HG03025 (cell line): ENCODE results near the gene ACSL3.
"Not testable (repeated sequence)": the region's sequence is repeated elsewhere in the genome, so short reads cannot be mapped to it uniquely, and the experiment has no call there.

Source experiments
- ATAC-seq: cut with Tn5 transposase; IDR thresholded peaks from one replicate; pipeline ENCODE4 v1.9.1; 2021; ENCODE audit warnings: mild to moderate bottlenecking, moderate library complexity; ENCODE audit not compliant: unreplicated experiment, low FRiP score

The ACSL3 gene

GRCh38 chr2:222963641-222964040 lies 102.8 kb downstream of the ACSL3 start:
- ATAC-seq, result no peak

GRCh38 chr2:222964376-222965031 lies 103.7 kb downstream of the ACSL3 start:
- ATAC-seq, result no peak

GRCh38 chr2:222965555-222965954 lies 104.7 kb downstream of the ACSL3 start:
- ATAC-seq, result no peak

- no peak for ATAC-seq
Observed at GRCh38 chr2:222968550-222969155, 107.8 kb downstream of the ACSL3 start.

- ATAC-seq, result no peak
Observed at GRCh38 chr2:222969491-222969890, 108.7 kb downstream of the ACSL3 start.

- no peak for ATAC-seq
Observed at GRCh38 chr2:222972420-222972819, 111.6 kb downstream of the ACSL3 start.

- ATAC-seq, result no peak
Observed at GRCh38 chr2:222973237-222973636, 112.4 kb downstream of the ACSL3 start.

GRCh38 chr2:222973733-222974132 lies 112.9 kb downstream of the ACSL3 start:
- no peak for ATAC-seq

GRCh38 chr2:222976521-222977061 lies 115.8 kb downstream of the ACSL3 start:
- no peak for ATAC-seq

- no peak for ATAC-seq
Observed at GRCh38 chr2:222977121-222977520, 116.3 kb downstream of the ACSL3 start.

GRCh38 chr2:222978850-222979249 lies 118.0 kb downstream of the ACSL3 start:
- ATAC-seq, result no peak

- no peak for ATAC-seq
Observed at GRCh38 chr2:222979484-222979883, 118.6 kb downstream of the ACSL3 start.

- no peak for ATAC-seq
Observed at GRCh38 chr2:222982010-222982908, 121.4 kb downstream of the ACSL3 start.

GRCh38 chr2:222982909-222983265 lies 122.1 kb downstream of the ACSL3 start:
- ATAC-seq, result no peak

- ATAC-seq, result no peak
Observed at GRCh38 chr2:222984908-222985307, 124.1 kb downstream of the ACSL3 start.

- ATAC-seq, result no peak
Observed at GRCh38 chr2:222989431-222989830, 128.6 kb downstream of the ACSL3 start.

GRCh38 chr2:222990206-222990605 lies 129.4 kb downstream of the ACSL3 start:
- ATAC-seq, result not testable (repeated sequence)

- ATAC-seq, result no peak
Observed at GRCh38 chr2:222992137-222992536, 131.3 kb downstream of the ACSL3 start.
